OCI-LY3 (cell line): Measurements from ENCODE around the gene NDUFAB1.

Experiments
- CTCF ChIP-seq: fragments of 200-600, 300-600 bp; sonication (generic); IDR thresholded peaks from 2 replicates; pipeline ENCODE4 v1.5.1; 2014; ENCODE audit warnings: antibody characterized with exemption, low read length, low read depth
- EZH2phosphoT487 ChIP-seq: fragments of 200-600 bp; shearing (Covaris generic); IDR thresholded peaks from 2 replicates; pipeline ENCODE4 v1.6.1; 2018; ENCODE audit warnings: antibody characterized with exemption, mixed run types, low read depth

DNA sequence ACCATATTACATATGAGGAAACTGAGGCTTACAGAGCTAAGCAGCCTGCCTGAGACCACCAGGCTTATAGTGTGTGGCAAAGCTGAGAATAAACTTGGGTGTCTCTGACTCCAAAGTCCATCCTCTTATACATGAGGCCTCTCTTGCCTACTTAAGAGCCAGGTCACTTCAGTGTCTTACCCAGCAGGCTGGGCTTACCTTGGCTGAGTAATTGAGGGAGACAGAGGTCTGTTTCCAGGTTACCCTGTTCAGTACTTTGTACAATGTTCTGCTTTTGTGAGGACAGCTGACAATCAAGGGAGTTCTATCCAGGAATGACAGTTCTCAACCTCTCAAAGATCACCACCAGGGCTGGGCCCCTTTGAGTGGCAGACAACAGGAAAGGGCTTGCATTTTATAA is 14.4 kb downstream of the NDUFAB1 start:
- TF ChIP-seq CTCF = no peak
- TF ChIP-seq EZH2phosphoT487 = no peak
